Posterior vena cava (tissue), 2 donors: Measurements from ENCODE around the gene VPS72. TPM values are rescaled to one million over a fixed set of nuclear protein-coding genes. Genes with fewer than 3 reads are reported as not detected.
A peak's percentile ranks its signal among the peaks of the same experiment; 100 is the strongest.

ENCODE experiments used
- DNase-seq: peaks from one replicate; pipeline ENCODE4 v3.0.0-alpha.2; 2020; ENCODE audit warnings: low spot score
- intact Hi-C, 2 donors: fragments of 100-400 bp; cut with DNase I; formaldehyde crosslinking; loops; one replicate each; pipeline versions ENCODE4 v1.14.1 to v1.14.2; 2022 to 2023
- total RNA-seq, 2 donors: library from RNA; stranded (reverse); fragmentation: NEBNext Ultra II Directional; extraction: Animal tissue kit (Norgen Biotek cat#: 25700); gene quantifications; one replicate each; pipeline ENCODE4 v1.2.1, GENCODE V29; 2021
- donor health status: DM: yes; HTN: yes; CAD: no.
- donor health status: DM: yes; HTN: yes; CAD: no.

The VPS72 gene
- total RNA-seq, 2 donors from 2014 or later: 28.4 to 38.5 TPM

DNA sequence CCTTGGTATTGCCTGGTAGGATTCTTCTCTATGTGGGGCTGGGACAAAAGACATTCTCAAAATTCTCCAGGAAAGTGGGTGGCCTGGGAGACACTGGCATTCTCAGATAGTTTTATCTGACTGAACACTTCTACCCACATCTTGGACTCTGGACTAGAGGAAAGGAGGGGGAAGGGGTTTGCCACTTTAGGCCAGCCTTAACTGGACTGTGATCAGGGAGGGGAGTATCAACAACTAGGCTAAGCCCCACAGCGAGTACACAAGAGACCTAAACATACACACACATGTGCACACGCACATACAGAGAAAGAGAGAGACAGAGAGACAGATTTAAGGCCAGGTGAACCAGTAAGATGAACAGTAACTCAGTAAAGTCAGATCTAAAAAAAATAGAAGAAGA, 42.3 kb downstream of the VPS72 start:
- no peak for DNase-seq
- intact Hi-C loops: no loop called here

GRCh38 chr1:151147132-151147503, 42.9 kb downstream of the VPS72 start:
- DNase-seq: no peak
- intact Hi-C loops: no loop called here

GRCh38 chr1:151146412-151147131, 43.4 kb downstream of the VPS72 start, which contains the start of gene SEMA6C:
SEMA6C (minus strand) TSS chr1:151146631; CDS start chr1:151142621, 4,010 bp downstream.
- intact Hi-C loops: no loop called here
- DNase-seq: peak; percentile 98

DNA sequence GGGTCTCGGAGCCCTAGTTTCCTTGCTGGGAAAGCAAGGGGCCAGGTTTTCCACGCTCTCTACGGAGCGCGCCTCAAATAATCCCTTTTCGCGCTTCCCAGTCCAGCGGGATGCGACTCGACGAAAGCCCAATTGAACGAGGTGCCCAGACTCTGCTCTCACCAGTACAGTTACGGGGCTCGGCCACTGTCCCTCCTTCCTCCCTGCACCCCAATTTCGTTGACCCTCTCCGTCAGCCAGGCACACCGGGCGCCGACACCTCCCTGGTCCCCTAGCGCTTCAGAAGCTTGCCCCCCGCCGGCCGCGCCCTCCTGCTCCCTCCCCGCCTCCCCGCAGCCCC, 44.0 kb downstream of the VPS72 start:
- intact Hi-C loops: no loop called here
- DNase-seq: peak; percentile 77

DNA sequence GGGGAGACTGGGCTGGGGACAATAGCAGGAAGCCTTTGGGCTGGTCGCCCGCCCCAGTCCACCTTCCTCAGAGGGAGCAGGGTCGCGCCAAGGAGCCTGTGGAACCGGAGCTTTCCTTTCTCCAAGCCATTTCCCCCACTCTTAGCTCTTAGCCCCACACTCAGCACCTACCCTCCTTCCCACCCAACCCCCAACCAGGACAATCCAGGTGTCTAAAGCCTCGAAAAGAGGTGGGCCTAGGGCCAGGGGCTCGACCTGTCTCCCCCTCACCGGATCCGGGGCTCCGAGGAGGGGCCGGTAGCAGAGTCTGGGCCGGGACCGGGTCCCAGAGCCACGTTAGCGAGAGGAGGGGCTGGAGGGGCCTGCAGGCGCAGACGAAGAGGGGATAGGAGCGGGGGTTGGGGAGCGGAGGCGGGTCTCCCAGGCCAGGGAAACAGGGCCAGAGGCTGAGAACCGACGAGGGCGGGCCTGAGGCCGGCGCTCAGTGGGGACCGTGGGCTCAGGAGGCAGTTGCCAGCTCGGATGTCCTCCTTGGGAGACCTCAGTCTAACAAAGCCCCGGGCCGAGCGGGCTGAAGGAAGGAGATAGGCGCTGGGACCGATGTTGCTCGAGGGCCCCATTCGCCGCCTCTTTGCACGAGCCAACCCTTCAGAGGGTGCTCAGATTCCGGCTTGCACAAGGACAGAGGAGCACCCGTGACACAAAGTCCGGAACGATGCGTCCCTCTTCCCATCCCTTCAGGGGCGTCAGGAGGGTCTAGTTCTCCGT, 44.5 kb downstream of the VPS72 start:
- peak; percentile 87 for DNase-seq
- intact Hi-C loops: no loop called here

GRCh38 chr1:151144474-151145303, 45.3 kb downstream of the VPS72 start:
- DNase-seq: peak; percentile 68
- intact Hi-C loops: loop anchor here in 1 of 2 donors (5.0 kb wide), 1 partner anchor 37 kb away; no protein-coding TSS in a partner anchor

DNA sequence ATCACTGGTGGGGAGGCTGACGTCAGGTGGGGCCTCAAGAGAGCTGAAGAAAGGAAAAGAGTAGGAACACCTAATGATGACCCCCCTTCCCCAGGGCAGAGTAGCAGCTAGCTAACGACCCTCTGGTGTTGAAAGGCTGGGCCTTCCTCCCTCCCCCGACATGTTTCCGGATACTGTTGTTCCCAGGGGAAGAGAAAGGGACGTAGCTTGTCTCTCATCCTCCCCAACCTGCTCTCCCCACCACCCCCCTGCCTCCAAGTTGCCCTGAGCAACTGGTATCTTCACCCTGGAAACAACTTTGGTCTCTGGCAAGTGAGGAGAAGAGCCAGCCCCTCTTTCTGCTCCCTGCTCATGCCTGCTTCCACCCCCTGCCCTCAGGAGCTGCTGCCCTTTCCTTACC, 46.0 kb downstream of the VPS72 start:
- DNase-seq: peak; percentile 70
- intact Hi-C loops: loop anchor here in 1 of 2 donors (5.0 kb wide), 1 partner anchor 37 kb away; no protein-coding TSS in a partner anchor

- intact Hi-C loops: loop anchor here in 1 of 2 donors (5.0 kb wide), 1 partner anchor 36 kb away; no protein-coding TSS in a partner anchor
- peak; percentile 50 for DNase-seq
These were observed 47.0 kb downstream of the VPS72 start for GRCh38 chr1:151143057-151143435.

GRCh38 chr1:151142411-151143056, 47.5 kb downstream of the VPS72 start:
- peak; percentile 60 for DNase-seq
- intact Hi-C loops: loop anchor here in 1 of 2 donors (5.0 kb wide), 1 partner anchor 35 kb away; no protein-coding TSS in a partner anchor

GRCh38 chr1:151137789-151138188, 52.2 kb downstream of the VPS72 start:
- peak; percentile 72 for DNase-seq
- intact Hi-C loops: no loop called here

DNA sequence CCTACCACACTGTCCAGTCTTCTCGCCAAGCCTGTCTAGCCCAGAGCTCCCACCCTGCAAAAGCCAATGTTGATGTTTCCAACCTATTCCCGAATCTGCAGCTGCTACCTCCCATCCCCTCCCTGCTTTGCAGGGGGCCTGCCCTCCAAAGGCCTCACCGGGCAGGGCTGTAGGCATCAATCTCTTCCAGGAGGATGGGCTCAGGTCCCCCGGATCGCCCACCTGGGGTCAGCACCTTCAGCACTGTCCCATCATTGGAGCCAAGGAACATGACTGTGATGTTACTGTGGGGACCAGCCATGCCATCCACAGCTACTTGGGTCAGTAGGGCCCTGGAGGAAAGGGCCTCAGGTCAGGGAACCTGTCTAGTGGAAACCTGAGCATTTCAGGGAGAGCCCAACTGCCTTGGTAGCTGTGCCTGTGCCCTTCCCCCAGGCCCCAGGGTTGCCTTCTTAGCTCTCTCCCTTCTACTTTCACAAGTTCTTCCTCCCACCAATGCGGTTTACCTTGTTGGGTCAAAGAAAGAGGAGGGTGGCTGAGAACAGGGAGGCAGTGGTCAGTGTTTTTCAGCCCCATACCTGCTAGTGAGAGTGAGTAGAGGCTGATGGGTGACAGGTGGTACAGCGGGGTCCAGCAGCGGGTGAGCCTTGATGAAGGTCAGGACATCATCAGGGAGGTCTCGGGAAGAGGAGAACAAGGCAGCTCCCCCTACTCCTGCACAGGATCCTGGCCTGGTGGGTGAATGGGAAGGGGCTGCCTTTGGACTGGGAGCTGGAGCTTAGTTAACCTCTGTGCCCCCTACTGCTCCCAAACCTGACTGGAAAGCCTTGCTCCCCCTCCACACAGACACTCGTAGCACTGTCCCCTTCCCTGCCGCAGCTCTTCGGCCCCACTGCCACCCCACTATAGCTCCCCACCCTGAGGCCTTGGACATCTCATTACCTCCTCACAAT, 54.3 kb downstream of the VPS72 start:
- intact Hi-C loops: no loop called here
- peak; percentile 40 for DNase-seq

GRCh38 chr1:151134991-151135390, 55.0 kb downstream of the VPS72 start:
- intact Hi-C loops: no loop called here
- DNase-seq: peak; percentile 69

- intact Hi-C loops: no loop called here
- DNase-seq: no peak
These were observed 55.6 kb downstream of the VPS72 start for GRCh38 chr1:151134396-151134795.

DNA sequence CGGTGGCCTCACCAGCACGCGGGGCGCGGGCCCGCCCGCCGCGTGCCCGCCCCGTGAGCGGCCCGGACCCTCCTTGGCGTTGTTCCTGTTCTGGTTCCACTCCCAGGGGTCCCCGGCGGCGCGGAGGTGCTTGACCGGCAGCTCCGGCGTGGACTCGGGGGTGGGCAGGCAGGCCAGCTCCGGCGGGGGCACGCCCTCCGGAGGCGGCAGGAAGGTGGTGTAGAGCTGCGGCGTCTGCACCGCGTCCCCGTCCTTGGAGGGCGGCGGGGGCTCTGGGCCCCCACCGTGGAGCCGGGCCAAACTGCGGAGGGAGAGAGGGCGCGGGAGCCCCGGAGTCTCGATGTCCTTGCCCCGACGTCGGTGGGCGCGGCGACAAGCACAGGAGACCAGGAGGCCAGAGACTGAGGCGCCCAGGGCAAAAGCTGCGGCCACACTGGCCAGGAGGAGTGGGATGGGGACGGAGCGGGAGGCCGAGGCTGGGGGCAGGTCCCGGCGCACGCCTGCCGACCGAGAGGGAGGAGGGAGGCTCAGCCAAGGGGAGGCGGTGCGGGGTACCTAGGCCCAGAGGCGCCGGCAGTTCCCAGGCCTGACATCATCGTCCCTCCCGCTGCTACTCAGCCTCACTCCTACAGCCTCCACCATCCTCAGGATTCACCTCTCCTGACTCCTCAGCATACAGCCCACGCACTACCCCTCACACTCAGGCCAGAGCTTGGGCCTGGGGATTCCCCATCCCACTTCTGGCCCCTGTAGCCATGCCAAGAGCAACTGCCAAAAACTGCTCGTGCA, 56.8 kb downstream of the VPS72 start:
- intact Hi-C loops: no loop called here
- peak; percentile 60 for DNase-seq

GRCh38 chr1:151132335-151133017, 57.5 kb downstream of the VPS72 start:
- peak; percentile 48 for DNase-seq
- intact Hi-C loops: no loop called here

DNA sequence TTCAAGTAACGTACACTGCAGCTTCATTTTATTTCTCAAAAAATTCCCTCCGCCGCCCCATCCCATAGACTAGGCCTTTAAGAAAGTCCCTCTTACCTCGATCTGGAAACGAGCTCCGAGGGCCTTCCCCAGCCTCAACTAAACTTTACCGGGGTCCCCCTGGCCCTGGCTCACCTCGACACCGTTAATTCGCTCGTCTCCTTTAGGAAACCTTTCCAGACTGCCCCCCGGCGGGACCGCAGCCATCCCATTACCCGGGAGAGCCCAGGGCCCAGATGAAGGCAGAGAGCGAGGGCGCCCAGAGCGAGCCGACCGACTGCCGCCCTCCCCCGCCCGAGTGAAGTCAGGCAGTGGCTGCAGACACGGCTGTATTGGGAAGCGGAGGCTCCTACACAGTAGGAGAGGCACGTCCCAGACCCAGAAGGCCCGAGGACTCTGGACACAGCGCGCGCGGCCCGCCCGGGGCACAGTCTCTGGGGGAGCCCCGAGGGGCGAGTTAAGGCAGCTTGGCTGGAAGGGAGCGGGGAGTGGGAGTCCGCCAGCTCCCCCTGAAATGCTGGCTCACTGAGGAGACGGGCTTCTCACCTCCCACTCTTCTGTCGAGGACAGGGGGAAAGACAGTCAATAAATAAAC, 58.2 kb downstream of the VPS72 start:
- intact Hi-C loops: no loop called here
- peak; percentile 73 for DNase-seq
